ENCODE data around the gene EIF4B.
"Not testable (repeated sequence)": the region's sequence is repeated elsewhere in the genome, so short reads cannot be mapped to it uniquely, and the experiment has no call there.

EIF4B gene

GRCh38 chr12:52980650-52981423 lies 25.4 kb upstream of the EIF4B start:
- no peaks in the 10 kb centered on the region for H3K9me3 Mint-ChIP-seq
- DNase-seq (ENCODE audit: low spot score), result peak; percentile 77
- no peak overlapping the region for H3K27ac Mint-ChIP-seq
- H3K36me3 Mint-ChIP-seq (ENCODE audit: low read depth), result no peaks in the 10 kb centered on the region
- H3K4me3 Mint-ChIP-seq, result no peak overlapping the region
- peaks cover 36% of the 10 kb centered on the region for H3K27me3 Mint-ChIP-seq (ENCODE audit: low read depth)
- no peaks in the 10 kb centered on the region for H3K4me1 Mint-ChIP-seq (ENCODE audit: low read depth)

DNA sequence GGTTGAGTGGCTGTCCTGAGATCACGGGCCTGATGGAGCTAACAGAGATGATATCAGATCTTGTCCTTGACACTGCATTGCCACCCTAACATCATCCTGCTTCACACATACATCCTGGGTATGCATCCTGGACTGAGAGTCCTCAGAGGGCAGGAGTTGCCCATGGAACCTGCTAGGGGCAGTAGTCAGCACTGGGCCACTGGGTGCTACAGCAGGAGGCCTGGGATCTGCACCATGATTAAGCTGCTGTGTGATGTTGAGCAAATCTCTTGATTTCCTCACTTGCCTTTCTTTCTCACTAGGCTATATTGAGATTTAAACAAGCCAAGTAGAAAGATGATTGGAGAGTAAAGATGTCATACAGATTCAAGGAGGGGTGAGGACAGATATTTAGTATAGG lies 22.1 kb upstream of the EIF4B start:
- H3K4me1 Mint-ChIP-seq (ENCODE audit: low read depth), result no peaks in the 10 kb centered on the region
- no peaks in the 10 kb centered on the region for H3K9me3 Mint-ChIP-seq

GRCh38 chr12:52988898-52989297 lies 17.4 kb upstream of the EIF4B start:
- Mint-ChIP-seq H3K27ac (no peak overlapping the region), H3K27me3 (ENCODE audit: low read depth) (peaks cover 12% of the 10 kb centered on the region), H3K4me1 (ENCODE audit: low read depth) (no peaks in the 10 kb centered on the region), H3K9me3 (no peaks in the 10 kb centered on the region), H3K36me3 (ENCODE audit: low read depth) (no peaks in the 10 kb centered on the region), H3K4me3 (no peak overlapping the region)
- DNase-seq (ENCODE audit: low spot score), result no peak

More for the DNA sequence above, 22.1 kb upstream of the EIF4B start:
- no peak for DNase-seq (ENCODE audit: low spot score)
- no peaks in the 10 kb centered on the region for H3K36me3 Mint-ChIP-seq (ENCODE audit: low read depth)
- no peak overlapping the region for H3K27ac Mint-ChIP-seq
- peaks cover 25% of the 10 kb centered on the region for H3K27me3 Mint-ChIP-seq (ENCODE audit: low read depth)
- H3K4me3 Mint-ChIP-seq, result no peak overlapping the region

DNA sequence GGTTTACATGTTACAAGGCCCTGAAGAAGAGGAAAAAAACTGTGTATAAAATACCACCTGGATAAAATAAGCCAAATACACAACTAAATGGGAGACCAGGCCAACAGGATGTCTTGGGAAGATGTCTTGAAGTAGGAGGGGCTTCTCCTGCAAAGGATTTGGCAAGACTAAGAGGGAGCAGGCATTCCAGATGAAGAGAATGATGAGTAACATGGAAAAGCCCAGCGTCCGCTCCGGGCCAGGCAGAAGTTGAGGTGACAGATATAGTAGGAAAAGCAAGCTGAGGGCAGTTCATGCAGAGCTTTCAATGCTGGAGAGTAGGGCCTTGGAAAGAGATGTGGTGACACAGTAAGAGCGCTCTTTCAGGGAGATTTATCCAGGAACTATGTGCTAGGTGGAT lies 16.1 kb upstream of the EIF4B start:
- H3K4me3 Mint-ChIP-seq, result no peak overlapping the region
- no peak for DNase-seq (ENCODE audit: low spot score)
- H3K4me1 Mint-ChIP-seq (ENCODE audit: low read depth), result no peaks in the 10 kb centered on the region
- H3K36me3 Mint-ChIP-seq (ENCODE audit: low read depth), result no peaks in the 10 kb centered on the region
- H3K27me3 Mint-ChIP-seq (ENCODE audit: low read depth), result peaks cover 8% of the 10 kb centered on the region
- H3K27ac Mint-ChIP-seq, result no peak overlapping the region
- no peaks in the 10 kb centered on the region for H3K9me3 Mint-ChIP-seq

DNA sequence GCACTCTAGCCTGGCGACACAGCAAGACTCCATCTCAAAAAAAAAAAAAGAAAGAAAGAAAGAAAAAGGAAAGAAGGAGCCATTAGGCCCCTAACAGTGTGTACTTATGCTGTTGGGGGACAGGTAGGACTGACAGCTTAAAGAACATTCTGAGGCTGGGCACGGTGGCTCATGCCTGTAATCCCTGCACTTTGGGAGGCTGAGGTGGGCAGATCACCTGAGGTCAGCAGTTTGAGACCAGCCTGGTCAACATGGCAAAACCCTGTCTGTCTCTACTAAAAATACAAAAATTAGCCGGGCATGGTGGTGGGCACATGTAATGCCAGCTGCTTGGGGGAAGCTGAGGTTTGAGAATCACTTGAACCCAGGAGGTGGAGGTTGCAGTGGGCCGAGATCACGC lies 14.0 kb upstream of the EIF4B start:
- not testable (repeated sequence) for H3K36me3 Mint-ChIP-seq (ENCODE audit: low read depth); H3K9me3 Mint-ChIP-seq; DNase-seq (ENCODE audit: low spot score); H3K27ac Mint-ChIP-seq; H3K4me3 Mint-ChIP-seq; H3K4me1 Mint-ChIP-seq (ENCODE audit: low read depth); H3K27me3 Mint-ChIP-seq (ENCODE audit: low read depth)

DNA sequence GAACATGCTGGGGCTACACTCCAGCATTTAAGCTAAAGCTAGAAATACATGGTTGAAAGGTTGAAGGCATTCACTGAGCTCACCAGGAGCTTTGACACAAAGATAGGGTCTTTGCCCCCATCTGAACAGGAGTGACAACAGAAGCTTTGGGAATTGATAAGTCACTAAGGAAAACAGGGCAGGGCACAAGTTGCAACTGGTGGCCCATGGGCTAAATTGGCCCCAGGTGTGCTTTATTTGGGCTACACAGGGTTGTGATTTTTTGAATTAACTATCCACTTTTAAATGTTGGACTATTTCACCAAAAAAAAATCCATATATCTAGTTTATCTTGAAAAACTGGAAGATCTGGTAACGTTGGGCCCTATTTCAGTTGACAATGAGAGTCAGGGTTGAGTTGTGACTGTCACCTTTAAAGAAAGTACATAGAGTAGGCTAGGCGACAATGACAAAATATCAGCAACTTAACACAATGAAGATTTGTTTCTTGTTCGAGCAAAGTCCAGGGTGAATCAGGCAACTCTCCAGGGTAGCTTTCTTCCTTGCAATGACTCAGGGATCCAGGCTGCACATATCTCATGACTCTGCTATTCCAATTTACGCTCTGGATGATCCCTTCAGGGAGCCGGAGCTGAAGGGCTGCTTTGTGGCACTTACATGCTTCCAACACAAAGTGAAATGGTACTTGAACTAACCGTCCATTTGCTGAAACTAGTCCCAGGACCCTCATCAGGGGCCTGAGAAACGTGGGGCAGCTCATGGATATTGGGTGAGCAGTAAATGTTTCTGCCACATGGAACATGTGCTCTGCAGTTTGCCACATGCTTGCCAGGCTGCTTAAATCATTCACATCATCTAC lies 13.3 kb upstream of the EIF4B start:
- Mint-ChIP-seq H3K9me3 (no peaks in the 10 kb centered on the region), H3K27me3 (ENCODE audit: low read depth) (peaks cover 3% of the 10 kb centered on the region), H3K27ac (no peak overlapping the region), H3K4me3 (no peak overlapping the region), H3K4me1 (ENCODE audit: low read depth) (no peaks in the 10 kb centered on the region), H3K36me3 (ENCODE audit: low read depth) (no peaks in the 10 kb centered on the region)
- DNase-seq (ENCODE audit: low spot score), result no peak

DNA sequence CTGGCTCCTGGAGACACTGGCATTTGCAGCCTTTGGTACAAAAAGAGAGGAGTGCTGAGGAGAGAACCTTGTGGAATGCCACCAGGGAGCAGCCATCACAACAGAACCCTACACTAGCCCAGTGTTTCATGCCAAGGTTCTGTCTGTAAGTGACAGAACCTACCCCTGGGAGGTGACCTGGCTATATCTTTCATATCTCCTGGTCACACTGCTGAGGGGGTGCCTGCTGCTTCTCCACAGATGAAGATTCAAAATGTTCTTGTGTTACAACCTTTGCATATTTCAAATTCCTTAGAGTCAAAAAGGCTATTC lies 12.7 kb upstream of the EIF4B start:
- Mint-ChIP-seq H3K9me3 (no peaks in the 10 kb centered on the region), H3K27me3 (ENCODE audit: low read depth) (peaks cover 3% of the 10 kb centered on the region), H3K27ac (no peak overlapping the region), H3K4me3 (no peak overlapping the region), H3K4me1 (ENCODE audit: low read depth) (no peaks in the 10 kb centered on the region), H3K36me3 (ENCODE audit: low read depth) (no peaks in the 10 kb centered on the region)
- DNase-seq (ENCODE audit: low spot score), result no peak

DNA sequence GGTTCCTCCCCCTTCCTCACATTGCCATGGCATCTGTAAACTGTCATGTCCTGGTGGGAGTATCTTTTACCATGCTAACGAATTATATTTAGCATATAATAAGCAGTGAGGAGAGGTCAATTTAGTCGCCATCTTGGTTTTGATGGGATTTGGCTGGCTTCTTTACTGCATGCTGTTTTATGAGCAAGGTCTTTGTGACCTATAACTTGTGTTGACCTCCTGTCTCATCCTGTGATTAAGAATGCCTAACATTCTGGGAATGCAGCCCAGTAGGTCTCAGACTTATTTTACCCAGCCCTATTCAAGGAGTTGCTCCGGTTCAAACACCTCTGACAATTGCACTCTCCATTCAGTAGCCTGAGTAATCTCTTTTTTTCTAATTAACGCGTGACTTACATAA lies 2.1 kb upstream of the EIF4B start:
- Mint-ChIP-seq H3K4me3 (peak overlapping the region; percentile 13), H3K27me3 (ENCODE audit: low read depth) (peaks cover 9% of the 10 kb centered on the region), H3K27ac (no peak overlapping the region), H3K9me3 (no peaks in the 10 kb centered on the region), H3K4me1 (ENCODE audit: low read depth) (peaks cover 18% of the 10 kb centered on the region), H3K36me3 (ENCODE audit: low read depth) (peaks cover 18% of the 10 kb centered on the region)
- no peak for DNase-seq (ENCODE audit: low spot score)

GRCh38 chr12:53004582-53004981 lies 1.7 kb upstream of the EIF4B start:
- H3K27ac Mint-ChIP-seq, result no peak overlapping the region
- H3K27me3 Mint-ChIP-seq (ENCODE audit: low read depth), result peaks cover 7% of the 10 kb centered on the region
- no peak for DNase-seq (ENCODE audit: low spot score)
- peaks cover 20% of the 10 kb centered on the region for H3K36me3 Mint-ChIP-seq (ENCODE audit: low read depth)
- H3K9me3 Mint-ChIP-seq, result no peaks in the 10 kb centered on the region
- H3K4me3 Mint-ChIP-seq, result peak overlapping the region; percentile 13
- peaks cover 19% of the 10 kb centered on the region for H3K4me1 Mint-ChIP-seq (ENCODE audit: low read depth)

GRCh38 chr12:53005215-53005985 lies 856 bp upstream of the EIF4B start:
- DNase-seq (ENCODE audit: low spot score), result peak; percentile 5
- Mint-ChIP-seq H3K27ac (peak overlapping the region; percentile 96), H3K27me3 (ENCODE audit: low read depth) (peaks cover 4% of the 10 kb centered on the region), H3K36me3 (ENCODE audit: low read depth) (peaks cover 28% of the 10 kb centered on the region), H3K9me3 (no peaks in the 10 kb centered on the region), H3K4me3 (peak overlapping the region; percentile 96), H3K4me1 (ENCODE audit: low read depth) (peaks cover 26% of the 10 kb centered on the region)

GRCh38 chr12:53006810-53007309 lies 604 bp downstream of the EIF4B start:
- Mint-ChIP-seq H3K27me3 (ENCODE audit: low read depth) (no peaks in the 10 kb centered on the region), H3K9me3 (no peaks in the 10 kb centered on the region), H3K36me3 (ENCODE audit: low read depth) (peaks cover 35% of the 10 kb centered on the region), H3K4me3 (peak overlapping the region; percentile 96), H3K4me1 (ENCODE audit: low read depth) (peaks cover 34% of the 10 kb centered on the region), H3K27ac (peak overlapping the region; percentile 96)
- DNase-seq (ENCODE audit: low spot score), result peak; percentile 75

GRCh38 chr12:53007343-53007742 lies 1.1 kb downstream of the EIF4B start:
- DNase-seq (ENCODE audit: low spot score), result no peak
- Mint-ChIP-seq H3K27ac (peak overlapping the region; percentile 96), H3K9me3 (no peaks in the 10 kb centered on the region), H3K27me3 (ENCODE audit: low read depth) (no peaks in the 10 kb centered on the region), H3K4me1 (ENCODE audit: low read depth) (peaks cover 34% of the 10 kb centered on the region), H3K36me3 (ENCODE audit: low read depth) (peaks cover 37% of the 10 kb centered on the region), H3K4me3 (peak overlapping the region; percentile 96)

DNA sequence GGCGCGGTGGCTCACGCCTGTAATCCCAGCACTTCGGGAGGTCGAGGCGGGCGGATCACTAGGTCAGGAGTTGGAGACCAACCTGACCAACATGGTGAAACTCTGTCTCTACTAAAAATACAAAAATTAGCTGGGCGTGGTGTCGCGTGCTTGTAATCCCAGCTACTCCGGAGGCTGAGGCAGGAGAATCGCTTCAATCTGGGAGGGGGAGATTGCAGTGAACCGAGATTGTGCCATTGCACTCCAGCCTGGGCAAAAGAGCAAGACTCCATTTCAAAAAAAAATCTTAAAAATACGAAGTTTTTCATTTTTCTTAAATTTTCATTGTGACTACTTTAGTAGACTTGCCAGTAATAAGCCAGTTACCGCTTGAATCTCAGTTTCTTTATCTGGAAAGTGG lies 2.5 kb downstream of the EIF4B start:
- H3K27me3 Mint-ChIP-seq (ENCODE audit: low read depth); H3K27ac Mint-ChIP-seq; DNase-seq (ENCODE audit: low spot score); H3K9me3 Mint-ChIP-seq: not testable (repeated sequence)
- H3K36me3 Mint-ChIP-seq (ENCODE audit: low read depth), result peaks cover 42% of the 10 kb centered on the region
- H3K4me3 Mint-ChIP-seq, result peak overlapping the region; percentile 96
- H3K4me1 Mint-ChIP-seq (ENCODE audit: low read depth), result peaks cover 37% of the 10 kb centered on the region

- H3K27ac Mint-ChIP-seq, result no peak overlapping the region
- H3K36me3 Mint-ChIP-seq (ENCODE audit: low read depth), result peaks cover 46% of the 10 kb centered on the region
- no peaks in the 10 kb centered on the region for H3K9me3 Mint-ChIP-seq
- DNase-seq (ENCODE audit: low spot score), result no peak
- H3K4me3 Mint-ChIP-seq, result no peak overlapping the region
- peaks cover 36% of the 10 kb centered on the region for H3K4me1 Mint-ChIP-seq (ENCODE audit: low read depth)
- H3K27me3 Mint-ChIP-seq (ENCODE audit: low read depth), result no peaks in the 10 kb centered on the region
These were observed 4.7 kb downstream of the EIF4B start for GRCh38 chr12:53010955-53011354.

Data from T-helper 2 cell treated with Interferon-gamma antibody and Interleukin-4, amounts not matched to agents 5 μg/mL and 100 μg/mL, for 36 hours (primary cell).